Measurements from ENCODE around the gene TOP1.

DNA sequence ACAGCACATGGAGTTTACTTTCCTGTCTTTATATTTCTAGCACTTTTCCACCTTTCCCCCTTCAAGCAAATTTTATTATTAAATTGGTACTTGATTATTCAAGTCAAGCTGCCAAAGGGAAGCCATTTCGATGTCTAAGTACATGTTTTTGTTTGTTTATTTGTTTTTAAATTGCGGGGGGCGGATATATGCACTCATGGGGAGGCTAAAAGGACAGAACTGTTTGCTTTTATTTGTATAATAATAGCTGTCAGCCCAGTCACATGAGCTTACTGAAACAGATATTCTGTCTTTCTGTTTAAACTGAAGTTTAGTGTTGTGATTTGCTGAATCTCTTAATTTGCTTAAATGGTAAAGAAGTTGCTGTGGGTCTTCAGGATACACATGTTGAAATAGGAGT lies 59.2 kb downstream of the TOP1 start:
- TF ChIP-seq, protein P1, sequence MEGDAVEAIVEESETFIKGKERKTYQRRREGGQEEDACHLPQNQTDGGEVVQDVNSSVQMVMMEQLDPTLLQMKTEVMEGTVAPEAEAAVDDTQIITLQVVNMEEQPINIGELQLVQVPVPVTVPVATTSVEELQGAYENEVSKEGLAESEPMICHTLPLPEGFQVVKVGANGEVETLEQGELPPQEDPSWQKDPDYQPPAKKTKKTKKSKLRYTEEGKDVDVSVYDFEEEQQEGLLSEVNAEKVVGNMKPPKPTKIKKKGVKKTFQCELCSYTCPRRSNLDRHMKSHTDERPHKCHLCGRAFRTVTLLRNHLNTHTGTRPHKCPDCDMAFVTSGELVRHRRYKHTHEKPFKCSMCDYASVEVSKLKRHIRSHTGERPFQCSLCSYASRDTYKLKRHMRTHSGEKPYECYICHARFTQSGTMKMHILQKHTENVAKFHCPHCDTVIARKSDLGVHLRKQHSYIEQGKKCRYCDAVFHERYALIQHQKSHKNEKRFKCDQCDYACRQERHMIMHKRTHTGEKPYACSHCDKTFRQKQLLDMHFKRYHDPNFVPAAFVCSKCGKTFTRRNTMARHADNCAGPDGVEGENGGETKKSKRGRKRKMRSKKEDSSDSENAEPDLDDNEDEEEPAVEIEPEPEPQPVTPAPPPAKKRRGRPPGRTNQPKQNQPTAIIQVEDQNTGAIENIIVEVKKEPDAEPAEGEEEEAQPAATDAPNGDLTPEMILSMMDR (IDR thresholded peaks at IDR 0.05; ENCODE audit: low read length): no peak
- TF ChIP-seq EZH2 (optimal IDR thresholded peaks at IDR 0.05; ENCODE audit: low read depth, low read length) (no peak), EZH2phosphoT487 (IDR thresholded peaks at IDR 0.05; ENCODE audit: low read length) (no peak)
